ENCODE results near the gene HIVEP1. TPM values are rescaled to one million over a fixed set of nuclear protein-coding genes. Genes with fewer than 3 reads are reported as not detected.

The HIVEP1 gene
- total RNA-seq, 1 donor from 2014 or later = 35.7 TPM

DNA sequence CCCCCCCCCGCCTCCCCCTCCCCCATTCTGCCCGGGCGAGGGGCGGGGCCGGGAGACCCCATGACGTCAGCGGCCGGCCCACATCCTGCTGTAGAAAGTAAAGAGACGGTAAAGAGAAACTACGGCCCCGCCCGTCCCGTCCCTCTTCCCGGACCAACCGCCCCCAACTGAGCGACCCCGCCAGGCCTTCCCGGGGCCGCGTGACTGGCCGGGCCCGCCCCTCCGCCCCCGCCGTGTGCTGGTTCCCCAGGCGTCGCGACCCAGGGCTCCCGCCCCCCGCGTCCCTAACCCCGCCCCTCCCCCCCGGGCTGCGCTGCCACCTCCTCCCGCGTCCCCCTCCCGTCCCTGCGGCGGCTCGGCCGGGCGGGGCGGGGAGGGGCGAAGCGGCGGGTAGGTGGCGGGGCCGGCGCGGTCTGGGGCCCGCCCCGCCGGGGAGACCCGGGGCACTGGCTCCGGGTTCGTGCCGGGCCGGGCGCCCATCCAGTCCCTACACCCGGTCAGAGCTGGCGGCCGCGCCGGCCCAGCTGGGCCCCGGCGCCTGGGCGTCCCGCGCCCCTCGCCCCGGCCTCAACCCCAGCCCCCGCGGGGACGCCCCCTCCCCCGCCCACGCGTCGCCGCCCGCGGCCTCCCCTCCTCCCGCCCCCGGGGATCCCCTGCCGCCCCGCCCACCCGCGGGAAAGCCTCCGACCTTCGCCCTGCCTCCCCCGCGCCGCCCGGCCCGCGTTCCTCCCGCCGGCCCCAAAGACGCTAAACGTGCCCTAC lies 655 bp upstream of the HIVEP1 start:
- peak; percentile 92 for DNase-seq (ENCODE audit: low spot score, unreplicated experiment)
- TF ChIP-seq, protein P1, sequence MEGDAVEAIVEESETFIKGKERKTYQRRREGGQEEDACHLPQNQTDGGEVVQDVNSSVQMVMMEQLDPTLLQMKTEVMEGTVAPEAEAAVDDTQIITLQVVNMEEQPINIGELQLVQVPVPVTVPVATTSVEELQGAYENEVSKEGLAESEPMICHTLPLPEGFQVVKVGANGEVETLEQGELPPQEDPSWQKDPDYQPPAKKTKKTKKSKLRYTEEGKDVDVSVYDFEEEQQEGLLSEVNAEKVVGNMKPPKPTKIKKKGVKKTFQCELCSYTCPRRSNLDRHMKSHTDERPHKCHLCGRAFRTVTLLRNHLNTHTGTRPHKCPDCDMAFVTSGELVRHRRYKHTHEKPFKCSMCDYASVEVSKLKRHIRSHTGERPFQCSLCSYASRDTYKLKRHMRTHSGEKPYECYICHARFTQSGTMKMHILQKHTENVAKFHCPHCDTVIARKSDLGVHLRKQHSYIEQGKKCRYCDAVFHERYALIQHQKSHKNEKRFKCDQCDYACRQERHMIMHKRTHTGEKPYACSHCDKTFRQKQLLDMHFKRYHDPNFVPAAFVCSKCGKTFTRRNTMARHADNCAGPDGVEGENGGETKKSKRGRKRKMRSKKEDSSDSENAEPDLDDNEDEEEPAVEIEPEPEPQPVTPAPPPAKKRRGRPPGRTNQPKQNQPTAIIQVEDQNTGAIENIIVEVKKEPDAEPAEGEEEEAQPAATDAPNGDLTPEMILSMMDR (IDR thresholded peaks at IDR 0.05; ENCODE audit: unreplicated experiment) = no peak
- H3K9me3 Mint-ChIP-seq (ENCODE audit: low read depth) = no peaks in the 10 kb centered on the region
- peak overlapping the region; percentile 86 for H3K4me3 Mint-ChIP-seq (ENCODE audit: low read depth)
- peak overlapping the region; percentile 97 for H3K27ac Mint-ChIP-seq
- no peaks in the 10 kb centered on the region for H3K27me3 Mint-ChIP-seq
- H3K36me3 Mint-ChIP-seq (ENCODE audit: insufficient read depth) = peaks cover 9% of the 10 kb centered on the region
- peaks cover 30% of the 10 kb centered on the region for H3K4me1 Mint-ChIP-seq (ENCODE audit: low read depth)

DNA sequence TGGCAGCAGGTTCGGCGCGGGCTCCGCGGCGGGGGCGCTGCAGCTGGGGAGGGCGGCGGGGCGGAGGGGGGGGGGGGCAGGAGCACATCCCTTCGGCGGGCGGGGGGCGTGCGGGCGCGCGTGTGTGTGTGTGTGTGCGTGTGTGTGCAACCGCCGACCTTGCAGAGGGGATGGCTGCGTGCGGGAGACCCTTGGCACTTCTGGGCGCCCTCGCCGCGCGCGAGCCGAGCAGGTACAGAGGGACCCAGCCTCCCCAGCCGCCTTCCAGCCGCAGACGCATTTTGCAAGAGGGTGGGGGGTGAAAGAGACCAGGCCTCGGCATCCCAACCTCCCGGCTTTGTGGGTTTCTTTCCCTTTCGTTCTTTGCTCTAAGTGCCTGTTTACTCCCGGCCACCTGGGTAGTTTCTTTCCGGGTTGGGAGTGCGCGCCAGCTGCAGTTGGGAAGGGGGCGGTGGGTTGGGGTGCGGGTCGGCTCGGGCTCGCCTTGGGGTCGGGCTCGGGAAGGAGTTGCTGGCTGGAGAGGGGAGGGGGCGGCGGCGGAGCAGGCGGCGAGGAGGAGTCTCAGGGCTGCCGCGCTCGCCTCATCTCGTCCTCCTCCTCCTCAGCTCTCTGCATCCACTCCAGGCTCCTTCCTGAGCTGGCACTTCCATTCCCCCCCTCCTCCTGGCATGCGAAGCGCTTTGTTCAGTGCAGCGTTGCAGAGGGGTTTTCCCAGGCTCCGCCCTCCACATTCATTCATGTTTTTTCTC lies 620 bp downstream of the HIVEP1 start:
- Mint-ChIP-seq H3K27ac (peak overlapping the region; percentile 96), H3K36me3 (ENCODE audit: insufficient read depth) (peaks cover 18% of the 10 kb centered on the region), H3K4me3 (ENCODE audit: low read depth) (peak overlapping the region; percentile 84), H3K9me3 (ENCODE audit: low read depth) (no peaks in the 10 kb centered on the region), H3K27me3 (no peaks in the 10 kb centered on the region), H3K4me1 (ENCODE audit: low read depth) (peaks cover 26% of the 10 kb centered on the region)
- TF ChIP-seq, protein P1 (IDR thresholded peaks at IDR 0.05; ENCODE audit: unreplicated experiment) = no peak
- DNase-seq (ENCODE audit: low spot score, unreplicated experiment) = peak; percentile 49

- peaks cover 19% of the 10 kb centered on the region for H3K36me3 Mint-ChIP-seq (ENCODE audit: insufficient read depth)
- DNase-seq (ENCODE audit: low spot score, unreplicated experiment) = no peak
- H3K4me3 Mint-ChIP-seq (ENCODE audit: low read depth) = peak overlapping the region; percentile 84
- no peaks in the 10 kb centered on the region for H3K27me3 Mint-ChIP-seq
- peak overlapping the region; percentile 96 for H3K27ac Mint-ChIP-seq
- TF ChIP-seq, protein P1 (IDR thresholded peaks at IDR 0.05; ENCODE audit: unreplicated experiment) = no peak
- peaks cover 23% of the 10 kb centered on the region for H3K4me1 Mint-ChIP-seq (ENCODE audit: low read depth)
- H3K9me3 Mint-ChIP-seq (ENCODE audit: low read depth) = no peaks in the 10 kb centered on the region
Observed at GRCh38 chr6:12013307-12013719, 1.2 kb downstream of the HIVEP1 start.

DNA sequence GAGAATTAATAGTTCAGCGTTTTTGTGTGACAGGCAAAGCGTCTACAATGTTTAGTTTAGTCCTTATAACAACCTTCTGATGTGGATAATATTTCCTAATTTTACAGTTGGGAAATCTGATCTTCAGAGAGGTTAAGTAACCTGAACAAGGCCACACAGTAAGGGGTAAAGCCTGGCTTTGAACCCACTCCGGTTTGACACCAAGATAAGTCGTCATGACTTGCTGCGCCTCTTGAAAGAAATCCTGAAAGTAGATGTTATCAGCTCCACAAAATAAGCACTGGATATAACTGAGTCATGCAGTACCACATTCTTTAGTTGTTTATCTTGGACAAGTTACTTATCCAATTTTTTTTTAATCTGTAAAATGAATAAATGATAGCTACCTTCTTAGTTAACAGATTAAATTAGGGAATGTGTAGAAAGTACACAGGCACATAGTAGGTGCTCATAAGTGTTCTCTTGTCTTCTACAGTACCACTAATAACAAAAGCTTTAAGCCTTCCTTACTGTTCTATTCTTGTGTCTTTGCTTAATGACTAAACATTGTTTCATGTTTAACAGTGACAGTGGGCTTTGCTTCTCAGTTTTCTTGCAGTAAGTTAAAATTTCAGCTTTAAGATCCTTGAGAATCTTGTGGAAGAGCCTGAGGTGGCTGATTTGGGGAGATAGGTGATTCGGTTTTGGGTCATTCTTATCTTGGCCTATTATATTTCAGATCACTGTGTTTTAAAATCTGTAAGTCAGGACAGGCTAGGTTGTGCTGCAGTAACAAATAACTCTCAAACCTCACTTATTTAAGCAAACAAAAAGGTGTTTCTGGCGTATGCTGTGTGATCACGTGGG lies 2.1 kb downstream of the HIVEP1 start:
- no peak for DNase-seq (ENCODE audit: low spot score, unreplicated experiment)
- TF ChIP-seq, protein P1 (IDR thresholded peaks at IDR 0.05; ENCODE audit: unreplicated experiment) = no peak
- peaks cover 22% of the 10 kb centered on the region for H3K36me3 Mint-ChIP-seq (ENCODE audit: insufficient read depth)
- peaks cover 19% of the 10 kb centered on the region for H3K4me1 Mint-ChIP-seq (ENCODE audit: low read depth)
- peak overlapping the region; percentile 61 for H3K27ac Mint-ChIP-seq
- no peaks in the 10 kb centered on the region for H3K9me3 Mint-ChIP-seq (ENCODE audit: low read depth)
- no peaks in the 10 kb centered on the region for H3K27me3 Mint-ChIP-seq
- peak overlapping the region; percentile 84 for H3K4me3 Mint-ChIP-seq (ENCODE audit: low read depth)

GRCh38 chr6:12014873-12015149 lies 2.7 kb downstream of the HIVEP1 start:
- H3K9me3 Mint-ChIP-seq (ENCODE audit: low read depth) = no peaks in the 10 kb centered on the region
- H3K27me3 Mint-ChIP-seq = no peaks in the 10 kb centered on the region
- H3K4me3 Mint-ChIP-seq (ENCODE audit: low read depth) = peak overlapping the region; percentile 25
- no peak for DNase-seq (ENCODE audit: low spot score, unreplicated experiment)
- peaks cover 25% of the 10 kb centered on the region for H3K36me3 Mint-ChIP-seq (ENCODE audit: insufficient read depth)
- H3K4me1 Mint-ChIP-seq (ENCODE audit: low read depth) = peaks cover 17% of the 10 kb centered on the region
- TF ChIP-seq, protein P1 (IDR thresholded peaks at IDR 0.05; ENCODE audit: unreplicated experiment) = no peak
- peak overlapping the region; percentile 61 for H3K27ac Mint-ChIP-seq
